H1 (cell line): ENCODE results near the gene NR1I3.

Experiments used
- CHD2 ChIP-seq: IDR thresholded peaks from 2 replicates; pipeline ENCODE4 v1.6.1; 2012; ENCODE audit warnings: low read length, improper control_type of control experiment
- GTF2F1 ChIP-seq: IDR thresholded peaks from 2 replicates; pipeline ENCODE4 v1.6.1; 2012; ENCODE audit warnings: low read depth, low read length, improper control_type of control experiment, borderline replicate concordance
- TF ChIP-seq, protein P1 (sequence below), 3 experiments: IDR thresholded peaks; 1 replicate in 2 of 3; 2 replicates in 1 of 3; pipeline versions ENCODE4 v1.5.1 to v1.6.1; 2011; ENCODE audit warnings: low read length in 3 of 3, mild to moderate bottlenecking in 3 of 3, inconsistent platforms in 2 of 3, low read depth in 1 of 3, moderate library complexity in 1 of 3; ENCODE audit not compliant: insufficient read depth in 1 of 3; ENCODE audit errors: control extremely low read depth in 1 of 3

DNA sequence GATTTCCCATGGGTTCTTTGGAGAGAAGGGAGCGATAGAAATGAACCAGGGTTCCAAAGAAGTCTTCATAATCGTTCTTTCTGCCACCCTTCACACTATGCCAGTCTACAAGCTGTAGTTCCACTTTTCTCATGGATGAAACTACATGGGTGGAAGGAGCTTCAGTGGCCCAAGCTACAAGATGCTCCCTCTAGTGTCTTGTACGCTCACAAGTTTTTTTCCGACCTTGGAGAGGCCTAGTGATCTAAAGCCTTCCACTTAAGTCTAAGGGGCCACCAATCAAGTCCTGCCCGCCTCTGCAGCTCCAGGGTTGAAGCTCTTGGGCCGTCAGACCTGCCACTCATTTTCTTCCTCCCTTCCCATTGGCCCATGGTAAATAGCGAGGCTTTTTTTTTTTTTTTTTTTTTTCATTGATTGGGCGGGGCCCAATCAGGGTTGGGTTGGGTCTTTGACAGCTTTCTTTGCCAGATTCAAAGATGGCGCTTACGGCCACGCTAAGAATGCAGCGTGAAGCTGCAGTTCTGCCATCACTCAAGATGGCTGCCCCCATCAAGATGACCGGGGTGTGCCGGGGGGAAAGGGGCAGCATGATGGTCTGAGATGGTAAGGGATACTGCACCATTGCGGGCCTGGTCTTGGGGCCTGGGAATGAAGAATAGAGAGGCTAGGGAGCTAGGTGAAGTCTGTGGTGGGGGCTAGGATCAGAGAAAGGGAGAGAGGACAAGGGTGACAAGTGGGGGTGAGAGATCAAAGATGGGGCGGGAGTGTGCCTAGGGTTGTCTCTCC, 12.3 kb downstream of the NR1I3 start, which contains the start of gene TOMM40L:
- TF ChIP-seq CHD2 (peak; percentile 81), GTF2F1 (no peak)
- TF ChIP-seq, protein P1, sequence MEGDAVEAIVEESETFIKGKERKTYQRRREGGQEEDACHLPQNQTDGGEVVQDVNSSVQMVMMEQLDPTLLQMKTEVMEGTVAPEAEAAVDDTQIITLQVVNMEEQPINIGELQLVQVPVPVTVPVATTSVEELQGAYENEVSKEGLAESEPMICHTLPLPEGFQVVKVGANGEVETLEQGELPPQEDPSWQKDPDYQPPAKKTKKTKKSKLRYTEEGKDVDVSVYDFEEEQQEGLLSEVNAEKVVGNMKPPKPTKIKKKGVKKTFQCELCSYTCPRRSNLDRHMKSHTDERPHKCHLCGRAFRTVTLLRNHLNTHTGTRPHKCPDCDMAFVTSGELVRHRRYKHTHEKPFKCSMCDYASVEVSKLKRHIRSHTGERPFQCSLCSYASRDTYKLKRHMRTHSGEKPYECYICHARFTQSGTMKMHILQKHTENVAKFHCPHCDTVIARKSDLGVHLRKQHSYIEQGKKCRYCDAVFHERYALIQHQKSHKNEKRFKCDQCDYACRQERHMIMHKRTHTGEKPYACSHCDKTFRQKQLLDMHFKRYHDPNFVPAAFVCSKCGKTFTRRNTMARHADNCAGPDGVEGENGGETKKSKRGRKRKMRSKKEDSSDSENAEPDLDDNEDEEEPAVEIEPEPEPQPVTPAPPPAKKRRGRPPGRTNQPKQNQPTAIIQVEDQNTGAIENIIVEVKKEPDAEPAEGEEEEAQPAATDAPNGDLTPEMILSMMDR (IDR thresholded peaks at IDR 0.05; ENCODE audit: control extremely low read depth in 1 of 3, insufficient read depth in 1 of 3, low read depth in 1 of 3, low read length in 3 of 3), result peak in 2 of 3 experiments; percentile 41 to 56; a peak in 3 of 4 replicates
